ENCODE results near the gene ZNF823.

The ZNF823 gene

DNA sequence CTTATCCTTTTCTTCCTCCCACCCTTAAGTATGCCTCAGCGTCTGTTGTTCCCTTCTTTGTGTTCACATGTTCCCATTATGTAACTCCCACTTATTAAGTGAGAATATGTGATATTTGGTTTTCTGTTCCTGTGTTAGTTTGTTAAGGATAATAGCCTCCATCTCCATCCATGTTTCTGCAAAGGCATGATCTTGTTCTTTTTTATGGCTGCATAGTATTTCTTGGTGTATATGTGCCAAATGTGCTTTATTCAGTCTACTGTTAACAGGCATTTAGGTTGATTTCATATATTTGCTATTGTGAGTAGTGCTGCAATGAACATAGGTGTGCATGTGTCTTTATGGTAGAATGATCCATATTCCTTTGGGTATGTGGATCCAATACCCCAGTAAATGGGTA is 24.9 kb upstream of the ZNF823 start:
- H3K36me3 ChIP-seq (ENCODE audit: control insufficient read depth, low read length), result peaks cover 6% of the 10 kb centered on the region
- TF ChIP-seq EZH2phosphoT487 (IDR thresholded peaks at IDR 0.05; ENCODE audit: borderline replicate concordance, low read length), result no peak
- TF ChIP-seq, protein P1, sequence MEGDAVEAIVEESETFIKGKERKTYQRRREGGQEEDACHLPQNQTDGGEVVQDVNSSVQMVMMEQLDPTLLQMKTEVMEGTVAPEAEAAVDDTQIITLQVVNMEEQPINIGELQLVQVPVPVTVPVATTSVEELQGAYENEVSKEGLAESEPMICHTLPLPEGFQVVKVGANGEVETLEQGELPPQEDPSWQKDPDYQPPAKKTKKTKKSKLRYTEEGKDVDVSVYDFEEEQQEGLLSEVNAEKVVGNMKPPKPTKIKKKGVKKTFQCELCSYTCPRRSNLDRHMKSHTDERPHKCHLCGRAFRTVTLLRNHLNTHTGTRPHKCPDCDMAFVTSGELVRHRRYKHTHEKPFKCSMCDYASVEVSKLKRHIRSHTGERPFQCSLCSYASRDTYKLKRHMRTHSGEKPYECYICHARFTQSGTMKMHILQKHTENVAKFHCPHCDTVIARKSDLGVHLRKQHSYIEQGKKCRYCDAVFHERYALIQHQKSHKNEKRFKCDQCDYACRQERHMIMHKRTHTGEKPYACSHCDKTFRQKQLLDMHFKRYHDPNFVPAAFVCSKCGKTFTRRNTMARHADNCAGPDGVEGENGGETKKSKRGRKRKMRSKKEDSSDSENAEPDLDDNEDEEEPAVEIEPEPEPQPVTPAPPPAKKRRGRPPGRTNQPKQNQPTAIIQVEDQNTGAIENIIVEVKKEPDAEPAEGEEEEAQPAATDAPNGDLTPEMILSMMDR (IDR thresholded peaks at IDR 0.05; ENCODE audit: low read depth, low read length, poor library complexity, severe bottlenecking), result no peak
- no peaks in the 10 kb centered on the region for H4K20me1 ChIP-seq (ENCODE audit: control insufficient read depth, insufficient read depth, low read depth, low read length)
- no peak overlapping the region for H3K27ac ChIP-seq (ENCODE audit: low read depth, low read length)
- H3K4me2 ChIP-seq (ENCODE audit: low read length), result no peak overlapping the region
- peaks cover 17% of the 10 kb centered on the region for H3K79me2 ChIP-seq (ENCODE audit: control insufficient read depth, low read length)
- H3K9me2 ChIP-seq (replicated peaks; ENCODE audit: control insufficient read depth, low read length), result no peaks in the 10 kb centered on the region
- peaks cover 15% of the 10 kb centered on the region for H3K4me1 ChIP-seq (ENCODE audit: control insufficient read depth, low read length)
- peaks cover 2% of the 10 kb centered on the region; the same call in 1 of the 2 replicates for H3K9me3 ChIP-seq (ENCODE audit: control insufficient read depth, insufficient read depth, low read length)
- H3K27me3 ChIP-seq (ENCODE audit: control insufficient read depth, low read length), result no peaks in the 10 kb centered on the region
- H3K4me3 ChIP-seq (ENCODE audit: low read length), result no peak overlapping the region
- H3F3A ChIP-seq (ENCODE audit: control insufficient read depth, insufficient read depth), result 0 out of 2 replicates have a peak, but pooled peaks cover 4% of the 10 kb centered on the region

DNA sequence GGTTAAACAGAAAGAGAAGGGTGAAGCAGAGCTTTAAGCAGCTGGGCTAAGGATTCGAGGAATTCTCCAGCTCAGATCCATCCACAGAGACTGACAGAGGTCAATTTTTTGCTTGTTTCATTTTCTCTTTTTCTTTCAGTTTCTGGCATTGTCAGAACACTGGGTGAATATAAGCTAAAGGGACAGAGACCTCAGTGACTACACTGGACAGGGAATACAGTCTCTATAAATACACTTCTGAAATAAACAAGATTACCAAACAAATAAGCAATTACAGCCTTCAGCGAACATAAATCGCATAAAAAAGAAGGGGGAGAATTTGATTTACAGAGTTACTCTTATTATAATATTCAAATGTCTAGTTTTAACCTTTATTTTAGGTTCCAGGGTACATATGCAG is 24.4 kb upstream of the ZNF823 start:
- H3K9me3 ChIP-seq (ENCODE audit: control insufficient read depth, insufficient read depth, low read length), result no peaks in the 10 kb centered on the region
- no peaks in the 10 kb centered on the region for H3K9me2 ChIP-seq (replicated peaks; ENCODE audit: control insufficient read depth, low read length)
- peaks cover 12% of the 10 kb centered on the region for H3K79me2 ChIP-seq (ENCODE audit: control insufficient read depth, low read length)
- H3K4me3 ChIP-seq (ENCODE audit: low read length), result no peak overlapping the region
- no peak for TF ChIP-seq EZH2phosphoT487 (IDR thresholded peaks at IDR 0.05; ENCODE audit: borderline replicate concordance, low read length)
- TF ChIP-seq, protein P1 (IDR thresholded peaks at IDR 0.05; ENCODE audit: low read depth, low read length, poor library complexity, severe bottlenecking), result no peak
- H3F3A ChIP-seq (ENCODE audit: control insufficient read depth, insufficient read depth), result 0 out of 2 replicates have a peak, but pooled peaks cover 3% of the 10 kb centered on the region
- no peaks in the 10 kb centered on the region for H3K27me3 ChIP-seq (ENCODE audit: control insufficient read depth, low read length)
- H3K4me2 ChIP-seq (ENCODE audit: low read length), result no peak overlapping the region
- H3K36me3 ChIP-seq (ENCODE audit: control insufficient read depth, low read length), result peaks cover 4% of the 10 kb centered on the region; the same call in 1 of the 2 replicates
- H3K4me1 ChIP-seq (ENCODE audit: control insufficient read depth, low read length), result peaks cover 10% of the 10 kb centered on the region
- H3K27ac ChIP-seq (ENCODE audit: low read depth, low read length), result no peak overlapping the region
- no peaks in the 10 kb centered on the region for H4K20me1 ChIP-seq (ENCODE audit: control insufficient read depth, insufficient read depth, low read depth, low read length)

DNA sequence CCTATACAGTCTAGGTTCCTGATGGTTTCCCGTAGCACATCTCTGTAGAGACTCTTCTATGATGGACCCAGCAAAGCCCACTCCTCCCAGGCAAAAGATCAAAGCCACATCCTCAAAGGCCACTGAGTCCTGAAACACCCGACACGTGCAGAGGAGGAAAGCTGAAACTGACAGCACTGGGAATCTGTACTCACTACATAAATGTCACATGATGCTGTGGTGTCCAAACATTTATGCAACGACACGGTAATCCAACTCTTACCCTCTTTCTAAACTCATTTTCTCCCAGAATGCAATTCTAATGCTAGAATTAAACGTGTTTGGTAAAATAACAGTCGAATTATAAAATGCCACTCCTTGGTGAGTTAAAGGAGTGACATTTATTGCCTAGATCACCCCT is 21.1 kb upstream of the ZNF823 start:
- no peak for TF ChIP-seq EZH2phosphoT487 (IDR thresholded peaks at IDR 0.05; ENCODE audit: borderline replicate concordance, low read length)
- TF ChIP-seq, protein P1 (IDR thresholded peaks at IDR 0.05; ENCODE audit: low read depth, low read length, poor library complexity, severe bottlenecking), result no peak
- Histone ChIP-seq H3K4me1 (ENCODE audit: control insufficient read depth, low read length) (no peaks in the 10 kb centered on the region), H4K20me1 (ENCODE audit: control insufficient read depth, insufficient read depth, low read depth, low read length) (no peaks in the 10 kb centered on the region), H3K4me3 (ENCODE audit: low read length) (no peak overlapping the region), H3K79me2 (ENCODE audit: control insufficient read depth, low read length) (no peaks in the 10 kb centered on the region), H3K9me2 (replicated peaks; ENCODE audit: control insufficient read depth, low read length) (no peaks in the 10 kb centered on the region), H3F3A (ENCODE audit: control insufficient read depth, insufficient read depth) (no peaks in the 10 kb centered on the region), H3K27ac (ENCODE audit: low read depth, low read length) (no peak overlapping the region), H3K4me2 (ENCODE audit: low read length) (no peak overlapping the region), H3K36me3 (ENCODE audit: control insufficient read depth, low read length) (no peaks in the 10 kb centered on the region), H3K9me3 (ENCODE audit: control insufficient read depth, insufficient read depth, low read length) (peaks cover 9% of the 10 kb centered on the region), H3K27me3 (ENCODE audit: control insufficient read depth, low read length) (no peaks in the 10 kb centered on the region)
